CD4-positive, alpha-beta T cell treated with Interleukin-21 for 1 hour (primary cell): Measurements from ENCODE around the gene ITPKC.
"Not testable (repeated sequence)": the region's sequence is repeated elsewhere in the genome, so short reads cannot be mapped to it uniquely, and the experiment has no call there.

Source experiments
- DNase-seq: peaks from one replicate; pipeline ENCODE4 v3.0.0-alpha.2; 2020

ITPKC gene

GRCh38 chr19:40774916-40775631, 58.2 kb downstream of the ITPKC start, which contains the start of gene MIA:
TSS of gene MIA (plus strand) at chr19:40775521. CDS start at chr19:40775543, 22 bp downstream.
- no peak for DNase-seq

- no peak for DNase-seq
These were observed 58.7 kb downstream of the ITPKC start for GRCh38 chr19:40775632-40776022.

- DNase-seq, result no peak
These were observed 59.5 kb downstream of the ITPKC start for GRCh38 chr19:40776364-40776763.

GRCh38 chr19:40776932-40777644, 60.2 kb downstream of the ITPKC start:
- DNase-seq, result peak; percentile 95

- no peak for DNase-seq
These were observed 60.7 kb downstream of the ITPKC start for GRCh38 chr19:40777645-40777936.

- DNase-seq, result peak; percentile 100
These were observed 61.2 kb downstream of the ITPKC start, which contains the start of gene RAB4B for GRCh38 chr19:40777937-40778705. TSS of gene RAB4B (plus strand) at chr19:40778247. CDS start at chr19:40778376, 129 bp downstream.

GRCh38 chr19:40778706-40779284, 61.9 kb downstream of the ITPKC start:
- no peak for DNase-seq

GRCh38 chr19:40780582-40780981, 63.7 kb downstream of the ITPKC start:
- DNase-seq, result no peak

- no peak for DNase-seq
These were observed 64.2 kb downstream of the ITPKC start for GRCh38 chr19:40781140-40781539.

GRCh38 chr19:40783711-40784110, 66.8 kb downstream of the ITPKC start:
- no peak for DNase-seq

GRCh38 chr19:40784146-40784545, 67.2 kb downstream of the ITPKC start:
- not testable (repeated sequence) for DNase-seq

GRCh38 chr19:40785526-40785925, 68.6 kb downstream of the ITPKC start:
- no peak for DNase-seq

- no peak for DNase-seq
These were observed 69.4 kb downstream of the ITPKC start for GRCh38 chr19:40786060-40787037.
